ENCODE results near the gene FCHSD2.

FCHSD2 gene

DNA sequence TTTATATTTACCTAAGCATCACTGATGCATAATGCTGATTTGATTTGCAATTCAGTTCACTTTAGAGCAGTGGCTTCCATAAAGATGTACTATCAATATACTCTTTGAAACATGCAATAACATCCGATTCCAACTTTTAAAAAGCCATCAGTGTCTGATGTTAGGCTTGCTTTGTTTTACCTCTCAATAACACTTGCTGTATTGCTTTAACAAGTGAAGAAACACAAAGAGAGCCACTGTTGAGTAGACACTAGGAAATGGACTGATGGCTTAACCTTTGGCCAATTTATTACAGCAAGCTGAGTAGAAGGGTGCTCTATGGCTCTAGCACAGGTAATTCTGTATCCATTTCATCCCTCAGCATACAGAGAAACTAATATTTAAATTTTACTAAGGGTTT, 122.1 kb downstream of the FCHSD2 start:
- DNase-seq (ENCODE audit: extremely low spot score, insufficient read length, low read depth) = no peak

DNA sequence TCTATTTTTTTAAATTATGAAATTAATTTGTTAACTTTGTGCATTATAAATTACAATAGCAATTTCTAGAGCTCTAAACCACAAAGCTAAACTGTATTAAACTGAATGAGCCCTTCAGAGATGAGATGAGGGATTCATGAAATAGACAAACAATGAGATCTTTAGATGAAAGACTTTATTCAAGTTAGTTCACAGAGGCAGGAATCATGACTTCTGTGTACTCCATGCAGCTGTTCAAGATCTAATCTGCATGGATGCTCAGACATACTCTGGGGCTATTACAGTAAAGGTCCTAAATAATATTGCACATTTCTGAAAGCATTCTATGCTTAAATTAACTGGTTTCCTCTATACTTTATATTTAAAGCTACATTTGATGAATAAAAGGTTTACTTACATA, 122.7 kb downstream of the FCHSD2 start:
- no peak for DNase-seq (ENCODE audit: extremely low spot score, insufficient read length, low read depth)

More for the DNA sequence above, 122.1 kb downstream of the FCHSD2 start:
- no peak for FAIRE-seq

DNA sequence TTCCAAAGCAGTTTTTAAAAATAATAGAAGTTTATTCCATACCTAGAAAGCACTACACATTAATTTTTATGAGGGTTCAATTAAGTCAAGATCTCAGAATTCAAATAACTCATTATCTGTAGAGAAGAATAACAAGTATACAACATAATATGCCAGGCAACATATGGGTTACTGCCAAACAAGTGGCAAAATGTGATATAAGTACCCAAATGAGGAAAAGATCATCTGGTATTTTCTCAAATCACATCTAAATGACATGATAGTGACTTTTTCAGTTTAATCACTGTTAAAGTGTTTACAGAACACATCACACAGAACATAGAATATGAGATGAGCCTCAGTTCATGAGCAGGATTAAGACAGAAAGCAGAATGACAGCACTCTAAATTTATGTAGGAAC, 123.3 kb downstream of the FCHSD2 start:
- FAIRE-seq = peak; percentile 33
- DNase-seq (ENCODE audit: extremely low spot score, insufficient read length, low read depth) = no peak

More for the DNA sequence above, 122.7 kb downstream of the FCHSD2 start:
- no peak for FAIRE-seq

- DNase-seq (ENCODE audit: extremely low spot score, insufficient read length, low read depth) = no peak
- peak; percentile 24 for FAIRE-seq
Measured at GRCh38 chr11:73017024-73017751, 124.9 kb downstream of the FCHSD2 start.

GRCh38 chr11:73013021-73013420, 129.1 kb downstream of the FCHSD2 start:
- no peak for FAIRE-seq

DNA sequence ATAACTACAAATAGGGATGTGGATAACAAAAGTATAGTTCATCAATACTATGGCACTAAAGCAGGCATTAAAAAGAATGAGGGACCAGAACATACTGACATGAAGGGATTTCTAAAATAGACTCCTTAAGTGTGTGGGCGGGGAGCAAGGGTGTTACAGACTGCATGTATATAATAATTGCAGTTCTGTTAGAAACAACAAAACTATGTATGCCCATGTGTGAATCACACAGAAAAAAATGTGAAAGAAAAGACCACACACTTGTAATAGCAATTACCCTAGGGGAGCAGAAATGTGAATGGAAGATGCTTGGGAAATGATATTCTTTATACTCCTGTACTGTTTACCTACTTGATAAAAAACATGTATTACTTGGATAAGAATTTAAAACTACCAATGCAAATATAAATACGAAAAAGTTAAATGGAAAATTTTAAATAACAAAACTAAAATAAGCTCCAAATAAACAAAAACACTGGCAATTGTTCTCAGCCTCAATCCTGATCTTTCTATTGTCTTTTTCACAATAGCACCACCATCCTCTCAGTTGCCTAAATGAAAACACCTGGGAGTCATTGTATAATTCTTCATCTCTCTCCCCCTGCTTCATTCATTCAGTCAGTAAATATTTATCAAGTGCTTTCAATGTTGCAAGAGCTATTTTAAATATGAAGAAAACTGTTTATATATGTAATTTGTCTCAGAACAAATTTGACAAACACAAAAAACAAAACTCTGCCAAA, 129.8 kb downstream of the FCHSD2 start:
- FAIRE-seq = no peak
- DNase-seq (ENCODE audit: extremely low spot score, insufficient read length, low read depth) = no peak

More at GRCh38 chr11:73013021-73013420, 129.1 kb downstream of the FCHSD2 start:
- DNase-seq (ENCODE audit: extremely low spot score, insufficient read length, low read depth) = no peak

DNA sequence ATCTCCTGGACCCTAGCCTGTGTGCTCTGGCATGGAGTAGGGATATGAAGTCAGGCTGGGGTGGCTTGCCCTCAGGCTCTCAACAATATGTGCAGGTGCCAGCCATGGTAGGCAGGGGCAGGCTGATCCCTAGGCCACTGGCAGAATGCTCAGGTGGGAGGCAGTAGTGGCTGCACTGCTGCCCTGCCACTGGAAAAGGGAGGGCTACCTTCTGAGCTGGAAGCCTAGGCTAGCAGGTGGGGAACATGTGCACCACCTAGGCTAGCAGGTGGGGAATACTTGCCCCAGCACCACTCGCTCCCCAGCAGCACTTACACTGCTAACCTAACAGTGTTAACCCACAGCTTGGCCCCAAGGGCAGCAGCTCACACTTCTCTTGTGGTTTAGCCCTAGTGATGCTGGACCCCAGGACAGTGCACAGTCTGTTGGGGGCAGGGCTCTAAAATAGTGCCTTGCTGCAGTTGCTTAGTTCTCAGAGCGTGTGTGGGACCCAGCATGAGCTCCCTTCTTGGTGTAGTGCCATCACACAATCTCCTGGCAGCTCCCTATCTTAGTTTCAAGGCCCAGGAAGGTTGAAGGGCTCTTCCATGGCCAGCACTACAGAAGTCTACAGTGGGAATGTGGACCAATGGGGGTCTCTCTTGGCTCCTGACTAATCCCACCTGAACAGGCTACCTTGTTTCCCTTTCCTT, 130.8 kb downstream of the FCHSD2 start:
- no peak for FAIRE-seq

GRCh38 chr11:73009972-73010371, 132.1 kb downstream of the FCHSD2 start:
- FAIRE-seq (no peak), DNase-seq (ENCODE audit: extremely low spot score, insufficient read length, low read depth) (no peak)

More for the DNA sequence above, 130.8 kb downstream of the FCHSD2 start:
- DNase-seq (ENCODE audit: extremely low spot score, insufficient read length, low read depth) = no peak

GRCh38 chr11:73004088-73004487, 138.0 kb downstream of the FCHSD2 start:
- FAIRE-seq (no peak), DNase-seq (ENCODE audit: extremely low spot score, insufficient read length, low read depth) (no peak)

DNA sequence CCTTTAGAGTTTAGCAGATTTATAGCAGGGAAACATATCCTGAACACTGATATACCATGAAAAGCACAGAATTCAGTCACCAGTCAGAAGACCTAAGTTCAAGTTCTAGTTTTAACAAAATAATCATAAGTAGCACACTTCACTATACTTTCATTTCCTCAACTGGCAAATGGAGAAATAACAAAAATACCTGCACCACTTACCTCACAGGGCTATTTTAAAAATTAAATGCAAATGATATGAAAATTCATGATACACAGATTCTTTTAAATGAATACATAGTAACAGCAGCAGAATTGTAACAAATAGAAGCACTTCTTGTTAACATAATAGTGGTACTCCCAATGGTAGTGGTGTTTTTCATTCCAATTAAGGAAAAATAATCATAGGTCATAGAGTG, 139.0 kb downstream of the FCHSD2 start:
- no peak for DNase-seq (ENCODE audit: extremely low spot score, insufficient read length, low read depth)

GRCh38 chr11:73002214-73002613, 139.9 kb downstream of the FCHSD2 start:
- no peak for FAIRE-seq

More for the DNA sequence above, 139.0 kb downstream of the FCHSD2 start:
- FAIRE-seq = no peak

DNA sequence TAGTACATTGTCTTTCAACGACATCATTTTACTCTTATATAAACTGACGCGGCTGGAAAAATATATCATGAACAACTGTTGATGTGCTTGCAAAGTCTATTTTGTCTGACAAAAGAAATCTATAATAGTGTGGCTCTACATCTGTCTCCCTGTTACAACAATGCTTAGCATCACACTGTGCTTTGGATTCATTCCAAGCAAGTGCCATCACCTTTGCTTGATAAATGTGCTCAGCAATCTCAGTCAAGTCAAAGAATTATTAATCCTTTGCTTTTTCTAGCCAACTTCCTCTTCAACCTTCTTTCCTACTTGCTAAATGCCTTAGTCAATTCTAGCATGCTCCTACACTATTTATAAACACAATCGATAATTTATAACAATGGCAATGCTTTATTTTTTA, 140.5 kb downstream of the FCHSD2 start:
- no peak for DNase-seq (ENCODE audit: extremely low spot score, insufficient read length, low read depth)

More at GRCh38 chr11:73002214-73002613, 139.9 kb downstream of the FCHSD2 start:
- DNase-seq (ENCODE audit: extremely low spot score, insufficient read length, low read depth) = no peak

DNA sequence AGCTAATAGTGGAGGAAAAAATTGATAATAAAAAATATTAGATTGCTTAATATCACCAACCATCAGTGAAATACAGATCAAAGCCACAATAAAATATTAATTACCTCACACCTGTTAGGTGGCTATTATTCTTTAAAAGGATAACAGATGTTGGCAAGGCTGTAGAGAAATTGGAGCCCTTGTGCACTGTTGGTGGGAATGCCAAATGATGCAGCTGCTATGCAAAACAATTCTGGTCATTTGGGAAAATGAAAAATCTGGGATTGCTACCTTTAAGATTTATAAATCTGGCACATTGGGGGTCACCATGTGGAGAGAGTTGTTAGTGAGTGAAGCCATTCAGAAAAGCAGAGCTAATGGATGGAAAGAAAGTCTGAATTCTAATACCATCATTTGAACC, 143.4 kb downstream of the FCHSD2 start:
- FAIRE-seq = no peak
- no peak for DNase-seq (ENCODE audit: extremely low spot score, insufficient read length, low read depth)

More for the DNA sequence above, 140.5 kb downstream of the FCHSD2 start:
- FAIRE-seq = no peak

- FAIRE-seq (peak; percentile 31), DNase-seq (ENCODE audit: extremely low spot score, insufficient read length, low read depth) (no peak)
Measured at GRCh38 chr11:72996959-72997358, 145.2 kb downstream of the FCHSD2 start.

DNA sequence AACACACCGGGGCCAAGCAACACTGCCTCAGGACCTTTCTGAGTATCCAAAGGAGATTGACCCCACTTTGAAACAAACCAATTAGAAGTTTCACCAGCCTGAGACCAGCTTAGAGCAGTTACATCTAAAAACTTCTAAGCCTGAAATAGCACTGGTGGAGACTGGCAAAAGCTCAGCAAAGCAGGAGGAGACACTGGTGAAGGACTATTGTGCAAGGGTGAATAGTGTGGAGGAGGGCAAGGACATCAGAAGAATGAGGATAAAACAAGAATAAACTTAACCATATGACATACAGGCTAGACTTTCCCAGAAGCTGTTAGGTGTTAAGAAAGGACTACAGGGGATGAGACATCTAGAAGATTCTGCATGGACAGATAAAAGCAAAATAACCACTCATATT, 152.4 kb downstream of the FCHSD2 start:
- DNase-seq (ENCODE audit: extremely low spot score, insufficient read length, low read depth) = no peak
- FAIRE-seq = no peak

GRCh38 chr11:72988821-72989220, 153.3 kb downstream of the FCHSD2 start:
- FAIRE-seq (no peak), DNase-seq (ENCODE audit: extremely low spot score, insufficient read length, low read depth) (no peak)

GRCh38 chr11:72985645-72986044, 156.5 kb downstream of the FCHSD2 start:
- DNase-seq (ENCODE audit: extremely low spot score, insufficient read length, low read depth) (no peak), FAIRE-seq (no peak)

- FAIRE-seq = no peak
- no peak for DNase-seq (ENCODE audit: extremely low spot score, insufficient read length, low read depth)
Measured at GRCh38 chr11:72984453-72985077, 157.6 kb downstream of the FCHSD2 start.

- FAIRE-seq (no peak), DNase-seq (ENCODE audit: extremely low spot score, insufficient read length, low read depth) (no peak)
Measured at GRCh38 chr11:72983560-72983959, 158.6 kb downstream of the FCHSD2 start.

GRCh38 chr11:72981971-72982685, 160.0 kb downstream of the FCHSD2 start:
- FAIRE-seq (peak; percentile 33), DNase-seq (ENCODE audit: extremely low spot score, insufficient read length, low read depth) (no peak)

Data from GM18507 (cell line).